GM12878 (cell line): ENCODE measurements around the gene CD14. TPM values are rescaled to one million over a fixed set of nuclear protein-coding genes. Genes with fewer than 3 reads are reported as not detected.
A peak's percentile ranks its signal among the peaks of the same experiment; 100 is the strongest.

ENCODE experiments used
- ASH2L ChIP-seq: fragments of 300-600, 200-600 bp; sonication (generic); IDR thresholded peaks from 2 replicates; pipeline ENCODE4 v1.6.1; 2017; ENCODE audit warnings: low read depth, mild to moderate bottlenecking, borderline replicate concordance
- BCL3 ChIP-seq: IDR thresholded peaks from 2 replicates; pipeline ENCODE4 v1.6.1; 2011; ENCODE audit warnings: borderline replicate concordance, low read depth, mild to moderate bottlenecking, moderate library complexity, low read length; ENCODE audit not compliant: insufficient read depth, poor library complexity, severe bottlenecking
- CBX3 ChIP-seq: fragments of 200-600 bp; sonication (generic); IDR thresholded peaks from 2 replicates; pipeline ENCODE4 v1.6.1; 2016; ENCODE audit warnings: low read depth, borderline replicate concordance
- CBX5 ChIP-seq: sonication (generic); IDR thresholded peaks from 2 replicates; pipeline ENCODE4 v1.6.1; 2016; ENCODE audit warnings: low read depth, moderate library complexity, mild to moderate bottlenecking, inconsistent platforms
- DPF2 ChIP-seq: fragments of 450-650 bp; IDR thresholded peaks from 2 replicates; pipeline ENCODE4 v1.6.1; 2017; ENCODE audit warnings: mild to moderate bottlenecking
- EGR1 ChIP-seq, 2 experiments: IDR thresholded peaks; 1 replicate in 1 of 2; 2 replicates in 1 of 2; pipeline ENCODE4 v1.6.1; 2011 to 2012; ENCODE audit warnings: low read depth in 2 of 2, low read length in 2 of 2, borderline replicate concordance in 1 of 2, mild to moderate bottlenecking in 1 of 2, moderate library complexity in 1 of 2
- FOS ChIP-seq: IDR thresholded peaks from 3 replicates; pipeline ENCODE4 v1.6.1; 2011; ENCODE audit warnings: borderline replicate concordance; ENCODE audit not compliant: insufficient read length; ENCODE audit errors: extremely low read depth
- GABPA ChIP-seq: IDR thresholded peaks from 2 replicates; pipeline ENCODE4 v1.6.1; 2014; ENCODE audit warnings: antibody characterized with exemption, low read depth, mild to moderate bottlenecking, inconsistent platforms
- GATAD2B ChIP-seq: fragments of 450-650 bp; conservative IDR thresholded peaks from 2 replicates; pipeline ENCODE4 v1.6.1; 2017; ENCODE audit warnings: low read depth, mild to moderate bottlenecking, moderate library complexity
- MAX ChIP-seq: IDR thresholded peaks from 2 replicates; pipeline ENCODE4 v1.6.1; 2012; ENCODE audit warnings: low read depth, low read length, improper control_type of control experiment
- MEF2A ChIP-seq: IDR thresholded peaks from 2 replicates; pipeline ENCODE4 v1.6.1; 2011; ENCODE audit warnings: low read depth, mild to moderate bottlenecking, low read length, moderate library complexity; ENCODE audit not compliant: insufficient read depth
- MLLT1 ChIP-seq: fragments of 450-650 bp; IDR thresholded peaks from 2 replicates; pipeline ENCODE4 v1.6.1; 2016; ENCODE audit warnings: mild to moderate bottlenecking
- NKRF ChIP-seq: fragments of 450-650 bp; conservative IDR thresholded peaks from 2 replicates; pipeline ENCODE4 v1.6.1; 2017; ENCODE audit warnings: mild to moderate bottlenecking, moderate library complexity
- NR2C2 ChIP-seq: IDR thresholded peaks from 2 replicates; pipeline ENCODE4 v1.6.1; 2011; ENCODE audit warnings: borderline replicate concordance, low read depth; ENCODE audit not compliant: control insufficient read depth, insufficient read length
- POLR2AphosphoS2 ChIP-seq: IDR thresholded peaks from 2 replicates; pipeline ENCODE4 v1.6.1; 2011; ENCODE audit warnings: low read depth, mild to moderate bottlenecking, low read length, improper control_type of control experiment, moderate library complexity
- RB1 ChIP-seq: fragments of 450-650 bp; formaldehyde crosslinking; IDR thresholded peaks from 2 replicates; pipeline ENCODE4 v1.6.1; 2017; ENCODE audit warnings: mild to moderate bottlenecking, borderline replicate concordance
- RELA ChIP-seq: fragments of 450-650 bp; IDR thresholded peaks from 2 replicates; pipeline ENCODE4 v1.8.0; 2014; ENCODE audit warnings: borderline replicate concordance; ENCODE audit not compliant: partially characterized antibody
- RUNX3 ChIP-seq: IDR thresholded peaks from 2 replicates; pipeline ENCODE4 v1.6.1; 2012; ENCODE audit warnings: low read length, inconsistent platforms
- SMAD5 ChIP-seq: IDR thresholded peaks from 2 replicates; pipeline ENCODE4 v1.6.1; 2016; ENCODE audit warnings: antibody characterized with exemption, low read depth
- SMC3 ChIP-seq: IDR thresholded peaks from 2 replicates; pipeline ENCODE4 v1.6.1; 2011; ENCODE audit warnings: low read length, improper control_type of control experiment, borderline replicate concordance
- SREBF1 ChIP-seq: IDR thresholded peaks from 2 replicates; pipeline ENCODE4 v1.6.1; 2012; ENCODE audit warnings: mild to moderate bottlenecking, low read length
- SREBF2 ChIP-seq: IDR thresholded peaks from 2 replicates; pipeline ENCODE4 v1.6.1; 2012; ENCODE audit warnings: mild to moderate bottlenecking, low read length
- TAF1 ChIP-seq: IDR thresholded peaks from 2 replicates; pipeline ENCODE4 v1.6.1; 2011; ENCODE audit warnings: mild to moderate bottlenecking, low read depth, low read length, borderline replicate concordance
- ZNF24 ChIP-seq: fragments of 450-650 bp; IDR thresholded peaks from 2 replicates; pipeline ENCODE4 v1.6.1; 2017; ENCODE audit warnings: antibody characterized with exemption, mild to moderate bottlenecking
- ZNF384 ChIP-seq: IDR thresholded peaks from 2 replicates; pipeline ENCODE4 v1.6.1; 2012; ENCODE audit warnings: low read depth, mild to moderate bottlenecking, low read length, improper control_type of control experiment, borderline replicate concordance
- ZZZ3 ChIP-seq: IDR thresholded peaks from 2 replicates; pipeline ENCODE4 v1.6.1; 2011; ENCODE audit warnings: low read depth; ENCODE audit not compliant: control insufficient read depth, insufficient read length
- polyA plus RNA-seq, 11 experiments: library from polyadenylated mRNA; depleted of rRNA in 4 of 11; unstranded in 6 of 11; stranded (reverse) in 5 of 11; fragments of >200 nt; fragmentation: Nextera tagmentation in 4 of 11; fragmentation: Illumina TruSeq in 1 of 11; extraction: Ambion mirVana in 4 of 11; extraction: Trizol in 1 of 11; gene quantifications; 1 replicate in 1 of 11; 2 replicates in 10 of 11; pipeline versions ENCODE4 v1.2.1 to v1.2.3, GENCODE V29; 2011 to 2016; ENCODE audit warnings: inconsistent platforms in 2 of 11, missing spikeins in 2 of 11, low read depth in 1 of 11
- total RNA-seq, 4 experiments: library from RNA; depleted of rRNA in 3 of 4; stranded (reverse); fragments of >200 nt in 3 of 4; fragmentation: Illumina TruSeq in 1 of 4; extraction: Trizol in 1 of 4; gene quantifications; 2 replicates each; pipeline versions ENCODE4 v1.2.1 to v1.2.3, GENCODE V29; 2013 to 2021

Gene CD14
- total and polyA plus RNA-seq, 10 of the 15 experiments (the other 5 are each of a cell fraction or from before 2014, with no cell fraction given) = 0.09 to 0.72 (median 0.18) TPM; not detected in 5

GRCh38 chr5:140639148-140639981 lies 6.4 kb upstream of the CD14 start, which contains the start of gene TMCO6 (continued):
- TF ChIP-seq MLLT1 (no peak; the same call in 1 of the 2 replicates), NKRF (peak; percentile 82), CBX5 (no peak), ZZZ3 (no peak), CBX3 (no peak), SMC3 (no peak), ASH2L (no peak), NR2C2 (no peak), ZNF384 (peak; percentile 50; the same call in 1 of the 2 replicates), MEF2A (no peak), RUNX3 (peak; percentile 1), TAF1 (peak; percentile 49; the same call in 1 of the 2 replicates), ZNF24 (no peak), GABPA (no peak), MAX (peak; percentile 64), POLR2AphosphoS2 (no peak; the same call in 1 of the 2 replicates), SMAD5 (no peak; the same call in 1 of the 2 replicates), RB1 (peak; percentile 87; the same call in 1 of the 2 replicates), SREBF1 (no peak), EGR1 (IDR thresholded peaks at IDR 0.05; ENCODE audit: borderline replicate concordance in 1 of 2, low read depth in 2 of 2, low read length in 2 of 2) (0 out of 3 replicates have a peak, but pooled peaks of 1 of the 2 experiments have one; percentile 8), GATAD2B (peak; percentile 86), RELA (no peak), FOS (no peak), SREBF2 (no peak), BCL3 (no peak), DPF2 (peak; percentile 77)
